Osteoblast (primary cell): ENCODE results near the gene CFAP58. TPM values are rescaled to one million over a fixed set of nuclear protein-coding genes. Genes with fewer than 3 reads are reported as not detected.
A peak's percentile ranks its signal among the peaks of the same experiment; 100 is the strongest.

Source experiments
- DNase-seq: peaks from one replicate; pipeline ENCODE4 v3.0.0; 2011; ENCODE audit warnings: low spot score, mixed read lengths; ENCODE audit not compliant: insufficient read length; ENCODE audit errors: missing footprints
- H2AFZ ChIP-seq: 2 replicates; pipeline ENCODE4 v1.6.0; 2011; ENCODE audit warnings: mild to moderate bottlenecking, low read length
- H3K27ac ChIP-seq: 2 replicates; pipeline ENCODE4 v1.5.1; 2011; ENCODE audit warnings: mild to moderate bottlenecking, low read depth, low read length, moderate library complexity
- H3K27me3 ChIP-seq: 2 replicates; pipeline ENCODE4 v1.6.0; 2012; ENCODE audit warnings: mild to moderate bottlenecking, control low read depth, inconsistent platforms, low read length, moderate library complexity; ENCODE audit not compliant: insufficient read depth
- H3K36me3 ChIP-seq: 2 replicates; pipeline ENCODE4 v1.5.1; 2011; ENCODE audit warnings: mild to moderate bottlenecking, low read length, control low read depth, moderate library complexity; ENCODE audit not compliant: insufficient read depth
- H3K4me1 ChIP-seq: 2 replicates; pipeline ENCODE4 v1.5.1; 2011; ENCODE audit warnings: mild to moderate bottlenecking, low read length, control low read depth, moderate library complexity; ENCODE audit not compliant: insufficient read depth
- H3K4me2 ChIP-seq: 2 replicates; pipeline ENCODE4 v1.6.0; 2011; ENCODE audit warnings: mild to moderate bottlenecking, low read length; ENCODE audit not compliant: insufficient read depth
- H3K4me3 ChIP-seq: fragments of 200-600 bp; sonication (generic); 3 replicates; pipeline ENCODE4 v1.5.1; 2012; ENCODE audit warnings: mild to moderate bottlenecking, low read length, inconsistent platforms; ENCODE audit not compliant: insufficient read depth
- H3K79me2 ChIP-seq: 2 replicates; pipeline ENCODE4 v1.6.0; 2012; ENCODE audit warnings: mild to moderate bottlenecking, low read length, control low read depth, inconsistent platforms; ENCODE audit not compliant: insufficient read depth
- H3K9me3 ChIP-seq: 2 replicates; pipeline ENCODE4 v1.5.1; 2011; ENCODE audit warnings: low read depth, low read length, control low read depth
- H4K20me1 ChIP-seq: 2 replicates; pipeline ENCODE4 v1.6.0; 2012; ENCODE audit warnings: mild to moderate bottlenecking, low read length, control low read depth; ENCODE audit not compliant: insufficient read depth
- total RNA-seq: library from RNA; depleted of rRNA; stranded (reverse); fragments of >200 nt; gene quantifications from 2 replicates; pipeline ENCODE4 v1.2.3, GENCODE V29; 2012
- TF ChIP-seq, protein P1 (sequence below): IDR thresholded peaks from 2 replicates; pipeline ENCODE4 v1.5.1; 2011; ENCODE audit warnings: mild to moderate bottlenecking, low read depth, low read length, moderate library complexity; ENCODE audit errors: extremely low read depth

The CFAP58 gene
- total RNA-seq, 1 donor: 0.36 TPM

DNA sequence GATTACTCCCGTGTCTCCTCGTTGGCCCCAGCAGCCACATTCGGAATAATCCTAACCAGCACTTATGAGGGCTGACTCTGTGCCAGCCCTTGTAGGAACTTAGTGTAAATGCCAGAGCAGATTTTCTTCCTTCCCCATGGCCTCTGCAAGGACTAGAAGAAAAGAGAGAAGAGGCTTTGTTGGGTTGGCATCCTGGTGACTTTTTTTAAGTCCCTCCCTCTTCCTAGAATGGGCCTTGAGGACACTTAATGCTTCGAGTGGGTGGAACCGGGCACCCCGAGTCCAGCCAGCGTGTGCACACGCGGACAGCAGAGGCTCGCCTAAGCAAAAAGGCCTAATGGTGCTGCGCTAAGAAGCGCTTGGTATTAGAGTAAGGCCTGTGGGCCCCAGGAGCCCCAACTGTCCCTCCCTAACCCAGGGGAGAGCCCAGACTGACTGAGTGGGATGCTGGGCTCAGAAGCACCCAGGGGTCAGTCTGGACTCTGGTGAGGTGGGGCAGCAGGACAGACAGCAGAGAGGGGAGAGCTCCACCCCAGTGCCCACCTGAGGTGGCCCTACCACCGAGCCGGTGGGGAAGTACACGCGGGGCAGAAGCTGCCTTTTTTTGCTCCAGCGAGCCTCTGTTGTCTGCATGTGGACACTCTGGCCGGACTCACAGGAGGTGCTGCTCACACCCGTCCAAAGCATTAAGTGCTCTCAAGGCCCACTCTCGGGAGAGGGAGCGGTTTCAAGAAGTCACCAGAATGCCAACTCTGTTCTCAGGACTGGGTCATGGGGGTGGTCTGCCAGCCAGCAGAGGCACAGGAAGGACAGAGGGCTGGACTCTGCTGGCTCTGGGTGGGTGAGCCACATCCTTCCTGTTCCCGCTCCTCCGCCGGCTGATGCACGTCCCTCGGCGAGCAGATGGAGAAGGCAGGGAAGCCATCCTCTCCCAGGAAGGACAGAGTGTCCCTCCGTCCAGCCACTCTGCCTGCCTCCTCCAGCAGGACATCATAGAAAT is 27.9 kb upstream of the CFAP58 start:
- no peak overlapping the region for H2AFZ ChIP-seq
- H3K79me2 ChIP-seq: peaks cover 82% of the 10 kb centered on the region
- peaks cover 26% of the 10 kb centered on the region for H4K20me1 ChIP-seq
- peak overlapping the region; percentile 18 for H3K4me2 ChIP-seq
- peaks cover 75% of the 10 kb centered on the region for H3K4me1 ChIP-seq
- no peaks in the 10 kb centered on the region for H3K27me3 ChIP-seq
- DNase-seq: no peak
- H3K4me3 ChIP-seq: no peak overlapping the region
- TF ChIP-seq, protein P1, sequence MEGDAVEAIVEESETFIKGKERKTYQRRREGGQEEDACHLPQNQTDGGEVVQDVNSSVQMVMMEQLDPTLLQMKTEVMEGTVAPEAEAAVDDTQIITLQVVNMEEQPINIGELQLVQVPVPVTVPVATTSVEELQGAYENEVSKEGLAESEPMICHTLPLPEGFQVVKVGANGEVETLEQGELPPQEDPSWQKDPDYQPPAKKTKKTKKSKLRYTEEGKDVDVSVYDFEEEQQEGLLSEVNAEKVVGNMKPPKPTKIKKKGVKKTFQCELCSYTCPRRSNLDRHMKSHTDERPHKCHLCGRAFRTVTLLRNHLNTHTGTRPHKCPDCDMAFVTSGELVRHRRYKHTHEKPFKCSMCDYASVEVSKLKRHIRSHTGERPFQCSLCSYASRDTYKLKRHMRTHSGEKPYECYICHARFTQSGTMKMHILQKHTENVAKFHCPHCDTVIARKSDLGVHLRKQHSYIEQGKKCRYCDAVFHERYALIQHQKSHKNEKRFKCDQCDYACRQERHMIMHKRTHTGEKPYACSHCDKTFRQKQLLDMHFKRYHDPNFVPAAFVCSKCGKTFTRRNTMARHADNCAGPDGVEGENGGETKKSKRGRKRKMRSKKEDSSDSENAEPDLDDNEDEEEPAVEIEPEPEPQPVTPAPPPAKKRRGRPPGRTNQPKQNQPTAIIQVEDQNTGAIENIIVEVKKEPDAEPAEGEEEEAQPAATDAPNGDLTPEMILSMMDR: no peak
- no peaks in the 10 kb centered on the region for H3K9me3 ChIP-seq
- peak overlapping the region; percentile 98 for H3K27ac ChIP-seq
- peaks cover 25% of the 10 kb centered on the region for H3K36me3 ChIP-seq

DNA sequence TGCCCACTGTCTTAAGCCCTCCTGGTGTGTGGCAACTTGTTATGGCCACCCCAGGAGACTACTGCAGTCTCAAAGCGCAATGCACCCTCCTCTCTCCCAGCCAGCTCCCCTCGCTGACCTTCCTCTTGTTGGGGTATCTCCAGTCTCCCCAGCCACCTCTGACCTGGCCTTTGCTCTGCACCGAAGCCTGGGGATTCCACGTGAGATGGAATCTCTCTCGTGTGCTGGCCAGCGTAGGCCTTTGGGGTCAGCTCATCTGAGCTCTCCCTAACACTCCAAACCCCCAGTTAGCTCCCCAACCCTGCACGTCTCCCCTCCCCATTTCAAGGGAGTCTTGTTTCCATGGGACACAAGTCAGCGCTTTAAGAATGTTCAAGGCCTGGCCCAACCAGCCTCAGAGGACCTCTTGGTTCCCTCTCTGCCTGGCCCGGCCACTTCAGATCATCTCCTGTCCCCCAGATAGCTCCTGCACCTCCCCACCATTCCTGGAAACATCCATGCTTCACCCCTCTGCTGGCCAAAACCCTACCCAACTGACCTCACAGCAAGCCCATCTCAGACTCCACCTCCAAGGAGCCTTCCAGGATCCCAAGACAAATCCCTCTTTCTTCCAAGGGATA is 26.5 kb upstream of the CFAP58 start:
- Histone ChIP-seq H3K27ac (peak overlapping the region; percentile 98), H3K4me3 (peak overlapping the region; percentile 59), H3K27me3 (no peaks in the 10 kb centered on the region), H3K4me1 (peaks cover 75% of the 10 kb centered on the region), H4K20me1 (peaks cover 23% of the 10 kb centered on the region), H3K79me2 (peaks cover 82% of the 10 kb centered on the region), H3K36me3 (peaks cover 25% of the 10 kb centered on the region), H3K9me3 (no peaks in the 10 kb centered on the region), H3K4me2 (peak overlapping the region; percentile 86), H2AFZ (no peak overlapping the region)
- TF ChIP-seq, protein P1: no peak
- no peak for DNase-seq

DNA sequence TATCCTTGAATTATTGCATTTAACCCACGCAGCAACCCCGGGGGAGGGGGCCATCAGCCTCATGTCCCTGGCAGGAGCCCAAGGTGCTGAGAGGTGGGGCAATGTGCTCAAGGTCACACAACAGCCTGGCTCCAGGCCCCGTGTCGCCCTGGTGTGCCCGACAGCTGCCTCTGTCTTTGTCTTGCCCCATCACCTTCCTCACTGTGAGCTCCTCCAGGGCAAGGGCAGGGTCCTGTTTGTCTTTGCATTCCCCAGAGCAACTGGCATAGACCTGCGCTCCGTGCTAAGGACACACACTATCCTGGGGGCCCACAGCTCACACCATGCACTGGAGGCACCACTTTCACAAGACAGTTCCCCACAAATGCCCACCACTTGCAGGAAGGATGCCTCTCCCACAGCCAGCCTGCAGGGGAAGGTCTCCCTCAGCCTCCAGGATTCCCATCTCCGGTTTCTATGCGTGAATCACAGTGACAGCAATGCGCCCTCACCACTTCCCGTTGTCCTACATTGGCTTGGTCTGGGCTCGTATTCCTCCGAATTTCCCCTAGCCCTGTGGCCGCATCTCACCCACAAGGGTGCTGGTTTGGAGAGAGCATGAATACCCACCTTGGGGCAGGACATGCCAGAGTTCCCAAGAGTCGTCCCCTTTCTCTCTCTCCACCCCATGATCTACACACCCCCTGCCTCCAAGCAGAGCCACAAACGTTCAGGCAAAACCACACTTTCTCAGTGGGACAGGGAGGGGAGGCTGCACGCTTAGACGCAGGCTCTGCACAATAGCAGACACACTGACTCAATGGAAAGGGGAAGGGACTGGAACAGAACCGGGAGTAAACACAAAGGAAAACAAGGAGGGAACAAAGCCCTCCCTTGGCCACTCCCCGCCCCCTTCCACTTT is 25.6 kb upstream of the CFAP58 start:
- TF ChIP-seq, protein P1: peak; percentile 14
- Histone ChIP-seq H3K4me1 (peaks cover 77% of the 10 kb centered on the region), H3K36me3 (peaks cover 26% of the 10 kb centered on the region), H3K27me3 (no peaks in the 10 kb centered on the region), H4K20me1 (peaks cover 21% of the 10 kb centered on the region), H3K4me3 (peak overlapping the region; percentile 59), H3K9me3 (no peaks in the 10 kb centered on the region), H3K79me2 (peaks cover 82% of the 10 kb centered on the region), H2AFZ (no peak overlapping the region), H3K27ac (peak overlapping the region; percentile 98), H3K4me2 (peak overlapping the region; percentile 86)
- DNase-seq: peak; percentile 96
